ENCODE data around the gene ROR2.
A peak's percentile ranks its signal among the peaks of the same experiment; 100 is the strongest.

The ROR2 gene

DNA sequence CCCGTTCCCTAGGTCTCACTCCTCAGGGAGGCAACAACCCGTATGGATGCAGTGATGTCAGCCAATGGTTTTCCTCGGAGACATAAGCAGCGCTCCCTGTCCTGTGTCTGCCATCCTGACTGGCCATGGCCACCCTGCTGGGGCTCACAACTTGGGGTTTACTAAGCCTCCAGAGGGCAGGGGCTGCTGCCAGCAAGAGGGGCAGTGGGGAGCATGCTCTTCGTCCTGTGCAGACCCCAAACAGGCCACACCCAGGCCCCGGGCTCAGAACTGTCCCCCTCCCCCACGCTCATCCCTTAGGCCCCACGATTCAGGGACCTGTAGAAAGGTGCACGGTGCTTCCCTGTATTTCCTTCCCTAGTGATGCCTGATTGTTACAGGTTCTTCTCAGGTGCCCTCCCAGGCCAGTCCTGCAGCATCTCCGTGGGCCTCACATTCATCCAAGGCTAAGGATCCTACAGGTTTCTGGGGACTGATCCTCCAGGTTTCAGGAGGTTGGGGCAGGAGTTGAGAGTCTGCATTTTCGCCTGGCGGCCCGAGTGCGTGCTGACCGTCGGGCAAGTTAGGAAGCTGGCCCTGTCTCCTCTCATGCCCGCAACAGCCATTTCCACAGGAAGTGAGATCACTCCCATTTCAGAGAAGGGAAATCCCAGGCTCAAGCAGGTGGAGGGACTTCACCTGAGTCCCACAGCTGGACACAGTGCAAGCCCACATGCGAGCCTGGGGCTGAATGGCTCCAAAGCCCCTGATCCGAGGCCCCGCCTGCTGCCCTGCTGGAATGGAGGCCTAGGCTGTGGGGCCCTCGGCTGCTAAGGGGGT, 217.6 kb downstream of the ROR2 start:
- no peak for FAIRE-seq
- no peak for DNase-seq (ENCODE audit: extremely low spot score, insufficient read length, low read depth)

DNA sequence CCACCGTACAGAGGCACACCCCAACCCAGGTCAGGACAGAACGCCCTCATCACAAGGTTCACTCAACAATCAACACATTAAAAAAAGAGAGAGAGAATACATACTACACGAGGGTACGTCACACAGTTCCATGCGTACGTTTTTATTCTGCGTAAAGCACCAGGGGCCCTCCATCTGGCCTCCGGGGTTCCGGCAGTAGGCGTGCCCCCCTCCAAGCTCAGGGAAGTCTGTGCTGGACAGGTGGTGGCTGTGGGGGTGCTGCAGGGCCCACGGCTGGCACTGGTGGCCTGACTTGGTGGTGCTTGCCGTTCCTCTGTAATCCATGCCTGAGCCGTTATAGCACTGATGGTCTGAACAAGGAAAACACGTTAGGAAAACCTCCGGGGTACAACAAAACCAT, 219.2 kb downstream of the ROR2 start:
- FAIRE-seq (no peak), DNase-seq (ENCODE audit: extremely low spot score, insufficient read length, low read depth) (no peak)

DNA sequence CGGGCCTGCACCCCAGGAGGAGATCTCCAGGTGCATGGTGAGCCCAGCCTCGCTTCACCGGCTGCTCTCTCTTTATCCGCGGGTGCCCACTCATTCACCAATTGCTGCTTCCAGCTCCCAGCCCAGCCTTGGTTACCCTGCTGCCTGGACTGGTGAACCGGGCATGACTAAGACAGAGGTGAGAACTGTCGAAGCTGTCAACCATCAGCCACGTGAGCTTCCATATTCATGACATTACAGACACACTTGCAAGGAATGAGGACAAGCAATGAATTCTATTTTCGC, 220.5 kb downstream of the ROR2 start:
- FAIRE-seq: no peak

GRCh38 chr9:91727972-91728371, 222.1 kb downstream of the ROR2 start:
- FAIRE-seq: no peak
- no peak for DNase-seq (ENCODE audit: extremely low spot score, insufficient read length, low read depth)

More for the DNA sequence above, 220.5 kb downstream of the ROR2 start:
- no peak for DNase-seq (ENCODE audit: extremely low spot score, insufficient read length, low read depth)

DNA sequence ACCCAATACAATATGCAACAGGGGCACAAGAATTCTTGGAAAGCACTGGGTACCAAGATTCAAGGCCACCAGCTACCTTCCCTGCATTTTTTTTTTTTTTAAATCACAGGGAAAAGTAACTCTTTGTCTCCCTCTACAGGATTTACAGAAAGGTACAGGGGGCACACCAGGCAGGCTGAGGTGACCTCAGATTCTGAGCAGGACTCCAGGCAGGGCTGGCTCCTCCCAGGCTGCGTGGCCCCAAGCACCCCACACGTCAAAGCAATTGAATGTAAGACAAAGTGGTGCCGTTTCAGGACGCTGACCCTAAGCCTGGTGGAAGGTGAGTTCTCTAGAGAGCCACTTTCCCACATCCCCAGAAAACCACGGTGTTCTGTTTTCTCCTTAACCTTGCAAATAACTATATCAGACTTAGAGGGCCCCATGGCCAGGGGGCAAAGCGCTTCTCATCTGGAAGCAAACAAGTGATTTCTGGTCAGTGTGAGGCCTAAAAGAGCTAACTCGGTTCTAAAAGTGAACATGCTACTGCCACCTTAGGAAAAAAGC, 222.6 kb downstream of the ROR2 start:
- DNase-seq (ENCODE audit: extremely low spot score, insufficient read length, low read depth): peak; percentile 38
- peak; percentile 63 for FAIRE-seq

DNA sequence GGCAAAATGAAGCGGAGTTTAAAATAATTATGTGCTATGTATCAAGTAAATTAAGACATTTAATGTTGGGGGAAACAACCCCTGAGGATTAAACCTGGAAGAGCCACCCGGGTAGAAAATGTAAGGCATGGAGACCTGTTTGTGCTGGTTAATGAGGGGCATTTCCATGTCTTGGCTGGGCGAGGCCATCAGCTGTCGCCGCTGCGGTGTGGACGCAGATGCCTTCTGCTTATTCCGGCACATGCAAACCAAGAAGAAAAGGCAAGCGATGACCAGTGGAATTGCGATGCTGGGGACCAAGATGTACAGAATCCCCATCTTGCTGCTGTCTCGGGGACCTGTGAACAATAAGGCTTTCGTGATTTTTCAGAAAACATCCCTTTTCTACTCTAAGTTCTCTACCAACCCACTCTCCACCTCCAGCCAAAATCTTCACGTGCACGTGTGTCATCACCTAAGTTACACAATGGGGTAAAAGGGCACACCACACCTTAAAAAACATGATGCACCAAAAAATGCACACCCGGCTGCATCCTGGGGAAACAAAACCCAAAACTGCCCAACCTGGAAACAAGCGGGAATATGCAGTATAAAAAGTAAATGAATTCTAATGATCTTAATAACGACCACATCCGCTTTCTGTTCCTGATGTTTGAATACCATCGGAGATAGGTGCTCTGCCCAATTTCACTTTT, 223.5 kb downstream of the ROR2 start:
- FAIRE-seq (no peak), DNase-seq (ENCODE audit: extremely low spot score, insufficient read length, low read depth) (no peak)

- no peak for DNase-seq (ENCODE audit: extremely low spot score, insufficient read length, low read depth)
- FAIRE-seq: no peak
These were observed 224.4 kb downstream of the ROR2 start for GRCh38 chr9:91725651-91726050.

DNA sequence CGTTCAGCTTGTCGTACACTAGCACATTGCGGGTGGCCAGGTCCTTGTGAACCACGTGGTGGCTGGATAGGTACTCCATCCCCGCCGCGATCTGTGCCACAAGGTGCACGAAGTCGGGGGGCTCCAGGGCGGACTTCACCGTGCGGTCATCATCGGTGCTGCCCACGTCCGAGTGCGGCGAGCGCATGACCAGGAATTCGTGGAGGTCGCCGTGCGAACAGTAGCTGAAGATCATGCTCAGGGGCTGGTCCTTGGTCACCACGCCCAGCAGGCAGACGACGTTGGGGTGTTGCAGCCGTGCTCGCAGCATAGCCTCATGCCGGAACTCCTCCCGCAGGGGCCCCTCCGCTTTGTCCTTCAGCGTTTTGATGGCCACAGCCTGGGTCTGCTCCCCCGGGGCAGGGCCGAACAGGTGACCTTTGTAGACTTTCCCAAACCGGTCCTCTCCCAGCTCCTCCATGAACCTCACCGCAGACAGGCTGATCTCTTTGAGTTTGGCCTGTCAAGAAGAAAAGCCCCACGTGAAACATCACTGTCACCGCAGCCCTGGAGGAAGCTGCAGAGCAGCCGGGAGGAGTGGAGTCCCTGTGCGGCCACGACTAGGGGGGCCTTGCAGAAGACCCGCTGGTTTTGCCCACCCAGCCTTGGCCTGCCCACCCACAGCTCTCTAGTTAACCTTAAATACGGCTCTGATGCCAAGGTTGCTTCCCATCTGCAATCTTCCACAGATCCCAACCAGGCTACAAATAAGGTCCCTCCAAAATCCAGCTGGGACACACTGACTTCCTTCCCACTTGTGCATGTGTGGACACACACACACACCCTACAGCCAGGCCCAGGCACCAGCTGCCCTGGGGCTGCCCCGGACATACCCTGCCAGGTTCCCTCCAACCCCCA, 225.2 kb downstream of the ROR2 start:
- FAIRE-seq (no peak), DNase-seq (ENCODE audit: extremely low spot score, insufficient read length, low read depth) (no peak)

DNA sequence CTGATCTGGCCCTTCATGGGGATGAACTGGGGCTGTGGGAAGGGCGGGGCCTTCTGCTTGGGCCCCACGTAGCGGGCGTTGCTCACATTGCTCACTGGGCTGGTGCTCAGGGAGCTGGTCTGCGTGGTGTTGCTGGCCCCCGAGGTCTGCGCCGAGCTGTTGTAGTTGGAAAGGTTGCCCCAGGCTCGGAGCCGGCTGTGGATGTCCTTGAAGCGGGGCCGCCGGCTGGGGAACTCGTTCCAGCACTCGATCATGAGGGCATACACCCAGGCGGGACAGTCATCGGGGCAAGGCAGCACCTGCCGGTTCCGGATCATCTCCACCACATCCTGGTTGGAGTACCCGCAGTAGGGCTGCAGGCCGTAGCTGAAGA, 226.0 kb downstream of the ROR2 start:
- FAIRE-seq (no peak), DNase-seq (ENCODE audit: extremely low spot score, insufficient read length, low read depth) (no peak)

DNA sequence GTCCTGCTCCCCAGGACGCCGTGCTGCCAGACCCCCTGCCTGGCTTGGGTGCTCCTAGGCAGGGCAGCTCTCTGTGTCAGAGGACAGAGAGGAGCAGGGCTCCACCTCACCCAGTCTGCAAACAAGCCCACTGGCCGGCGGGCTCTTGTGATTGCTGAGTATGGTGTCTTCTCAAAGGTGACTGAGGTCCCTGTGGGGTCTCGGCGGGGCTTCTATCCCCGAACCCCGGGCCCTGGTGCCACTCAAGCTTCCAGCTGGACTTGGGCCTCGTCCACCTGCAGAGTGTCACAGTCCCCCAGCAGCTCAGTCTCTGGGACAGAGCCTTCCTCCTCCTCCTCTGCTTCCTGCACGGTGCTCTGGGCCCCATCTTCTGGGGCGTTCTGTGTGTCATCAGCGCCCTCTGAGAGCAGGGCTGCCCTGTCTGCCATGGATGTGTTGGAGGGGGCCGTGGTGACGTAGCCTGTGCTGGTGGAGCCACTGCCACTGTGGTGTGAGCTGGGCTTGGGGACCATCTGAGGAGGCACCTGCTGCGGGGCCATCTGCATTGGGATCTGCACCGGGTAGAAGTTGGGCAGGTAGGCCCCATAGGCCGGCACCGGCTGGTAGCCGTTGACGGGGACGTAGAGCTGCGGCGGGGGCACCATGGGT, 226.5 kb downstream of the ROR2 start:
- DNase-seq (ENCODE audit: extremely low spot score, insufficient read length, low read depth) (no peak), FAIRE-seq (no peak)

- FAIRE-seq (peak; percentile 77), DNase-seq (ENCODE audit: extremely low spot score, insufficient read length, low read depth) (peak; percentile 35)
These were observed 229.0 kb downstream of the ROR2 start for GRCh38 chr9:91720751-91721705.

- FAIRE-seq (no peak), DNase-seq (ENCODE audit: extremely low spot score, insufficient read length, low read depth) (no peak)
These were observed 229.7 kb downstream of the ROR2 start for GRCh38 chr9:91720313-91720712.

DNA sequence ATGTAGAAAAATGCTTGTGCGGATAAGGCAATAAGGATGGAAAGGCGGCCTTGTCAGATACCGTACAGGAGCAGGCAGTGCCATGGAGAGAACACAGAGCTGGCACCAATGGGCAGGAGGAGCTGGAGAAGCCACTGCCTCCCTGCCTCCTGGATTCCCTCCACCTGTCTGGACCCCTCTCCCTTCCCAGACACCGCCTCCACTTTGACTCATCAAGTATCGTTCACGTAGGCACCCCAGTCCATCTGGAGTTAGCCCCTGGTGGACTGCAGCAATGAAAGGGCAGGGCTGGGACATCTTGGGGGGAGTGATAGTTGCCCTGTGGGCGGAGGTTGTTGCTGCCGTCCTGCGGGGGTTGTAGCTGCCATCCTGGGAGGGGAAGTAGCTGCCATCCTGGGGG, 232.0 kb downstream of the ROR2 start:
- no peak for DNase-seq (ENCODE audit: extremely low spot score, insufficient read length, low read depth)
- no peak for FAIRE-seq

- FAIRE-seq (no peak), DNase-seq (ENCODE audit: extremely low spot score, insufficient read length, low read depth) (no peak)
These were observed 233.2 kb downstream of the ROR2 start for GRCh38 chr9:91716815-91717214.

DNA sequence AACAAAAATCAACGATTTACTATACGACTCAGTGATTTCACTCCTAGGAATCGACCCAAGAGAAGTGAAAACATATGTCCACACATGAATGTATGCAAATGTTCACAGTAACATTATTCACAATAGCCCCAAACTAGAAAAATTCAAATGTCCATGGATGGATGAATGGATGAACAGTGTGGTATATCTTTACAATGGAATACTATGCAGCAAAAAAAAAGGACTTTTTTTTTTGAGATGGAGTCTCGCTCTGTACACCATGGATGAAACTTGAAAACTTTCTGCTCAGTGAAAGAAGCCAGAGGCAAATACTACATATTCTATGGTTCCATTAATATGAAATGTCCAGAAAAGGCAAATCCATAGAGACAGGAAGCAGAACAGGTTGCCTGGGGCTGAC, 233.8 kb downstream of the ROR2 start:
- no peak for DNase-seq (ENCODE audit: extremely low spot score, insufficient read length, low read depth)
- no peak for FAIRE-seq

GRCh38 chr9:91714874-91715615, 235.0 kb downstream of the ROR2 start:
- no peak for FAIRE-seq

DNA sequence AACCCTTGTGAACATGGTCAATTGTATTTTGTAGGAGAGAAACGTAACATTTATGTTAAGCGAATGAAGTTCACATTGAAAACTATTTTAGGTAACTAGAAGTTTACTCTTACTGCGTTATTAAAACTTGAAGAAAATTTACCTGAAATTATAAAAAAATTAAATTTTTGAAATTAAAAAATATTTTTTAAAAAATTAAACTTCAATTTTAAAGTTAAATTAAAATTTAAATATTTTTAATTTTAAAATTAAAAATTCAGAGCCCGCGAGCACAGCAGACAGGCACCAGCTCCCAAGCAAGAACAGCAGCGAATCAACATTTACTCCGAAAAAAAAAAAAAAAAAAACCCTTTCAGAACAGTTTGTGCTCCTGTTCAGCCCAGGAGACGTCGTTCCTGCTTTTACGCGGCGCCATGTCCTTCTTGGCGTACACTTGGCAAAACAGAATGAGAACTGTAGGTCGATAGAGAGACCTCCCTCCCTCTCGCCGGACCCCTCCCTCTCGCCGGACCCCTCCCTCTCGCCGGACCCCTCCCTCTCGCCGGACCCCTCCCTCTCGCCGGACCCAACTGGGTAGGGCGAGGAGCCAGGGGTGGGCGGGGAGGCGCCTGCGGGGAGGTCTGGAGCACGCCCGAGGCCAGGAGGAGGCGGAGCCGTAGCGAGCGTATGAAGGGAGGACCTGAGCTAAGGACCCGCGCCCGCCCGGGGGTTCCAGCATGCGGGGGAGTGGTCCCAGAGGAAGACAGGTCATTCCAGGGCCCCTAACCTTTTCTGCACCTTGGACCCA, 235.8 kb downstream of the ROR2 start:
- DNase-seq (ENCODE audit: extremely low spot score, insufficient read length, low read depth) (no peak), FAIRE-seq (no peak)

More at GRCh38 chr9:91714874-91715615, 235.0 kb downstream of the ROR2 start:
- no peak for DNase-seq (ENCODE audit: extremely low spot score, insufficient read length, low read depth)

DNA sequence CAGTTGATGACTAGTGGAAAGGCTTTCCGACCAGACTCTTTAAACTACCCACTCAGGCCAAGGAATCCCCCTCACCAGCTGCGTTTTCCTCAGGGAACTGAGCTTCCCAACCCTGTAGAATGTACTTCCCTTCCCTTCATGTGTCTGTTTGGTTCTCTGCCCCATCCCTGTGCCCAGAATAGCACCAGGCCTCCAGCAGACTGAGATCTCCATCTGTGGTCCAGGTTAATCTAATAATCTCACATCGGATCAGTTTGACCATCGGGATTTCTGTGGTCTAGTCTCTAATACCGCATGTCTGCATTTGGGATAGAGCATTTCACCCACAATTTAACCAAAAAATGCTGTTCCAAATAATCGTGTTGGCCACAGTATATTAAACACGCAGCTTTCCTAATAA, 237.2 kb downstream of the ROR2 start:
- FAIRE-seq: no peak
- DNase-seq (ENCODE audit: extremely low spot score, insufficient read length, low read depth): no peak
